ENCODE results near the gene TCP1. TPM values are rescaled to one million over a fixed set of nuclear protein-coding genes. Genes with fewer than 3 reads are reported as not detected.
"Not testable (repeated sequence)": the region's sequence is repeated elsewhere in the genome, so short reads cannot be mapped to it uniquely, and the experiment has no call there.

TCP1 gene
- total and polyA plus RNA-seq, 2 donors = 137 to 147 TPM

GRCh38 chr6:159806021-159806458 is 16.6 kb upstream of the TCP1 start:
- 94% methylated on average over 9 of the region's 9 CpGs for WGBS
- Histone ChIP-seq H3K36me3 (ENCODE audit: insufficient read depth) (no peaks in the 10 kb centered on the region), H3K4me1 (ENCODE audit: insufficient read depth) (no peaks in the 10 kb centered on the region), H3K27ac (ENCODE audit: low read depth) (no peak overlapping the region), H3K4me3 (ENCODE audit: low read depth, low read length) (no peak overlapping the region)
- no peak for DNase-seq (ENCODE audit: extremely low spot score)

- Histone ChIP-seq H3K36me3 (ENCODE audit: insufficient read depth) (no peaks in the 10 kb centered on the region), H3K4me3 (ENCODE audit: low read depth, low read length) (no peak overlapping the region), H3K4me1 (ENCODE audit: insufficient read depth) (no peaks in the 10 kb centered on the region), H3K27ac (ENCODE audit: low read depth) (no peak overlapping the region)
- 91% methylated on average over 6 of the region's 6 CpGs for WGBS
- no peak for DNase-seq (ENCODE audit: extremely low spot score)
Observed at GRCh38 chr6:159805440-159806020, 16.1 kb upstream of the TCP1 start.

- Histone ChIP-seq H3K4me1 (ENCODE audit: insufficient read depth) (no peaks in the 10 kb centered on the region), H3K4me3 (ENCODE audit: low read depth, low read length) (no peak overlapping the region), H3K36me3 (ENCODE audit: insufficient read depth) (no peaks in the 10 kb centered on the region), H3K27ac (ENCODE audit: low read depth) (no peak overlapping the region)
- no peak for DNase-seq (ENCODE audit: extremely low spot score)
- 91% methylated on average over 10 of the region's 10 CpGs for WGBS
Observed at GRCh38 chr6:159804504-159804903, 15.1 kb upstream of the TCP1 start.

GRCh38 chr6:159801935-159802334 is 12.5 kb upstream of the TCP1 start:
- Histone ChIP-seq H3K27ac (ENCODE audit: low read depth) (no peak overlapping the region), H3K4me3 (ENCODE audit: low read depth, low read length) (no peak overlapping the region), H3K36me3 (ENCODE audit: insufficient read depth) (peaks cover 7% of the 10 kb centered on the region), H3K4me1 (ENCODE audit: insufficient read depth) (no peaks in the 10 kb centered on the region)
- WGBS = 93% methylated on average over 8 of the region's 8 CpGs
- no peak for DNase-seq (ENCODE audit: extremely low spot score)

GRCh38 chr6:159800141-159800865 is 10.9 kb upstream of the TCP1 start, which contains the start of gene PNLDC1:
Gene PNLDC1, plus strand, starts transcription at chr6:159800276. Its CDS starts 32 bp downstream, at chr6:159800308.
- 89% methylated on average over 50 of the region's 50 CpGs for WGBS
- no peaks in the 10 kb centered on the region for H3K4me1 ChIP-seq (ENCODE audit: insufficient read depth)
- peaks cover 7% of the 10 kb centered on the region for H3K36me3 ChIP-seq (ENCODE audit: insufficient read depth)
- no peak for DNase-seq (ENCODE audit: extremely low spot score)
- no peak within 1 kb of the TSS for H3K27ac ChIP-seq (ENCODE audit: low read depth)
- H3K4me3 ChIP-seq (ENCODE audit: low read depth, low read length) = no peak within 1 kb of the TSS

- no peak overlapping the region for H3K4me3 ChIP-seq (ENCODE audit: low read depth, low read length)
- no peak overlapping the region for H3K27ac ChIP-seq (ENCODE audit: low read depth)
- DNase-seq (ENCODE audit: extremely low spot score) = no peak
- 43% methylated on average over 1 of the region's 1 CpG for WGBS
- H3K4me1 ChIP-seq (ENCODE audit: insufficient read depth) = no peaks in the 10 kb centered on the region
- H3K36me3 ChIP-seq (ENCODE audit: insufficient read depth) = peaks cover 10% of the 10 kb centered on the region
Observed at GRCh38 chr6:159797554-159797953, 8.2 kb upstream of the TCP1 start.

- H3K4me1 ChIP-seq (ENCODE audit: insufficient read depth); H3K36me3 ChIP-seq (ENCODE audit: insufficient read depth); DNase-seq (ENCODE audit: extremely low spot score); H3K4me3 ChIP-seq (ENCODE audit: low read depth, low read length); H3K27ac ChIP-seq (ENCODE audit: low read depth): not testable (repeated sequence)
- 77% methylated on average over 8 of the region's 8 CpGs for WGBS
Observed at GRCh38 chr6:159794976-159795375, 5.6 kb upstream of the TCP1 start.

- 14% methylated on average over 18 of the region's 18 CpGs for WGBS
- no peaks in the 10 kb centered on the region for H3K4me1 ChIP-seq (ENCODE audit: insufficient read depth)
- peaks cover 3% of the 10 kb centered on the region for H3K36me3 ChIP-seq (ENCODE audit: insufficient read depth)
- H3K27ac ChIP-seq (ENCODE audit: low read depth) = no peak overlapping the region
- DNase-seq (ENCODE audit: extremely low spot score) = no peak
- peak overlapping the region; percentile 50 for H3K4me3 ChIP-seq (ENCODE audit: low read depth, low read length)
Observed at GRCh38 chr6:159790956-159791598, 1.7 kb upstream of the TCP1 start.

- peak; percentile 95 for DNase-seq (ENCODE audit: extremely low spot score)
- H3K4me3 ChIP-seq (ENCODE audit: low read depth, low read length) = peak within 1 kb of the TSS; percentile 95
- peaks cover 3% of the 10 kb centered on the region for H3K36me3 ChIP-seq (ENCODE audit: insufficient read depth)
- peak within 1 kb of the TSS; percentile 86 for H3K27ac ChIP-seq (ENCODE audit: low read depth)
- WGBS = under 1% methylated on average over 56 of the region's 56 CpGs
- peaks cover 1% of the 10 kb centered on the region for H3K4me1 ChIP-seq (ENCODE audit: insufficient read depth)
Observed at GRCh38 chr6:159790149-159790955, 950 bp upstream of the TCP1 start, which contains the start of gene MRPL18. Gene MRPL18, plus strand, starts transcription at chr6:159790467. Its CDS starts 121 bp downstream, at chr6:159790588.

- Histone ChIP-seq H3K4me3 (ENCODE audit: low read depth, low read length) (peak overlapping the region; percentile 95), H3K4me1 (ENCODE audit: insufficient read depth) (peaks cover 2% of the 10 kb centered on the region), H3K36me3 (ENCODE audit: insufficient read depth) (peaks cover 3% of the 10 kb centered on the region), H3K27ac (ENCODE audit: low read depth) (peak overlapping the region; percentile 86)
- DNase-seq (ENCODE audit: extremely low spot score) = no peak
- under 1% methylated on average over 60 of the region's 60 CpGs for WGBS
Observed at GRCh38 chr6:159788753-159789376, 537 bp downstream of the TCP1 start.

- H3K27ac ChIP-seq (ENCODE audit: low read depth) = no peak overlapping the region
- H3K36me3 ChIP-seq (ENCODE audit: insufficient read depth) = peaks cover 2% of the 10 kb centered on the region
- H3K4me1 ChIP-seq (ENCODE audit: insufficient read depth) = peaks cover 2% of the 10 kb centered on the region
- DNase-seq (ENCODE audit: extremely low spot score) = no peak
- WGBS = 36% methylated on average over 15 of the region's 15 CpGs
- peak overlapping the region; percentile 95 for H3K4me3 ChIP-seq (ENCODE audit: low read depth, low read length)
Observed at GRCh38 chr6:159788276-159788675, 1.1 kb downstream of the TCP1 start.

GRCh38 chr6:159778542-159779103 is 10.8 kb downstream of the TCP1 start:
- 60% methylated on average over 3 of the region's 3 CpGs for WGBS
- no peaks in the 10 kb centered on the region for H3K4me1 ChIP-seq (ENCODE audit: insufficient read depth)
- no peak overlapping the region for H3K4me3 ChIP-seq (ENCODE audit: low read depth, low read length)
- no peak overlapping the region for H3K27ac ChIP-seq (ENCODE audit: low read depth)
- DNase-seq (ENCODE audit: extremely low spot score) = no peak
- H3K36me3 ChIP-seq (ENCODE audit: insufficient read depth) = peaks cover 5% of the 10 kb centered on the region

GRCh38 chr6:159778131-159778530 is 11.3 kb downstream of the TCP1 start:
- Histone ChIP-seq H3K4me3 (ENCODE audit: low read depth, low read length) (no peak overlapping the region), H3K4me1 (ENCODE audit: insufficient read depth) (no peaks in the 10 kb centered on the region), H3K27ac (ENCODE audit: low read depth) (no peak overlapping the region), H3K36me3 (ENCODE audit: insufficient read depth) (peaks cover 5% of the 10 kb centered on the region)
- no peak for DNase-seq (ENCODE audit: extremely low spot score)
- WGBS = 41% methylated on average over 1 of the region's 1 CpG

Data from urinary bladder (tissue), 4 donors.